GM23338 (cell line): ENCODE measurements around the gene ID3. TPM values are rescaled to one million over a fixed set of nuclear protein-coding genes. Genes with fewer than 3 reads are reported as not detected.

Source experiments
- ATAC-seq: fragments of 200-7000 bp; cut with Tn5 transposase; 3 replicates; pipeline ENCODE4 v1.9.1; 2020
- DNase-seq: peaks from one replicate; pipeline ENCODE4 v3.0.0-alpha.2; 2015; ENCODE audit warnings: low spot score
- H2AFZ ChIP-seq: fragments of 200-600 bp; sonication (generic); 2 replicates; pipeline ENCODE4 v1.8.0; 2016; ENCODE audit warnings: antibody characterized with exemption, mild to moderate bottlenecking, moderate library complexity
- H3F3A ChIP-seq: fragments of 200-600 bp; sonication (generic); replicated peaks from 2 replicates; pipeline ENCODE4 v1.8.0; 2017; ENCODE audit warnings: antibody characterized with exemption, mixed run types, low read depth
- H3K27ac ChIP-seq: fragments of 200-600 bp; sonication (generic); 2 replicates; pipeline ENCODE4 v1.6.1; 2016; ENCODE audit warnings: low read depth
- H3K27me3 ChIP-seq: fragments of 200-600 bp; sonication (generic); 2 replicates; pipeline ENCODE4 v1.8.0; 2016; ENCODE audit warnings: mild to moderate bottlenecking, mixed run types, moderate library complexity; ENCODE audit not compliant: insufficient read depth
- H3K36me3 ChIP-seq: fragments of 200-600 bp; sonication (generic); 2 replicates; pipeline ENCODE4 v1.8.0; 2016; ENCODE audit warnings: mild to moderate bottlenecking; ENCODE audit not compliant: insufficient read depth
- H3K4me1 ChIP-seq: fragments of 200-600 bp; sonication (generic); 2 replicates; pipeline ENCODE4 v1.8.0; 2016; ENCODE audit warnings: mild to moderate bottlenecking, moderate library complexity; ENCODE audit not compliant: insufficient read depth
- H3K4me2 ChIP-seq: fragments of 200-600 bp; sonication (generic); 2 replicates; pipeline ENCODE4 v1.7.1; 2017; ENCODE audit warnings: mixed run types
- H3K4me3 ChIP-seq: fragments of 200-600 bp; sonication (generic); 2 replicates; pipeline ENCODE4 v1.6.1; 2016; ENCODE audit warnings: mixed run types
- H3K79me2 ChIP-seq: fragments of 200-600 bp; sonication (generic); replicated peaks from 2 replicates; pipeline ENCODE4 v1.8.0; 2017; ENCODE audit warnings: mild to moderate bottlenecking; ENCODE audit not compliant: insufficient read depth
- H3K9me2 ChIP-seq: fragments of 200-600 bp; sonication (generic); 2 replicates; pipeline ENCODE4 v1.8.0; 2017; ENCODE audit not compliant: insufficient read depth
- H4K20me1 ChIP-seq: fragments of 200-600 bp; sonication (generic); replicated peaks from 2 replicates; pipeline ENCODE4 v1.8.0; 2017; ENCODE audit warnings: mild to moderate bottlenecking; ENCODE audit not compliant: insufficient read depth
- H3K27ac Mint-ChIP-seq: 2 replicates; pipeline ENCODE4 v1.8.0; 2020; ENCODE audit warnings: inconsistent platforms, mild to moderate bottlenecking, moderate library complexity, mixed read lengths
- H3K27me3 Mint-ChIP-seq: 3 replicates; pipeline ENCODE4 v1.8.0; 2022; ENCODE audit warnings: low read depth, mild to moderate bottlenecking, moderate library complexity, mixed read lengths, inconsistent platforms; ENCODE audit not compliant: insufficient read depth, poor library complexity
- H3K36me3 Mint-ChIP-seq: 3 replicates; pipeline ENCODE4 v1.8.0; 2021; ENCODE audit warnings: low read depth, mild to moderate bottlenecking, inconsistent platforms, moderate library complexity, mixed read lengths
- H3K4me1 Mint-ChIP-seq: 3 replicates; pipeline ENCODE4 v1.8.0; 2020; ENCODE audit warnings: mild to moderate bottlenecking, inconsistent platforms, mixed read lengths
- H3K4me3 Mint-ChIP-seq: 3 replicates; pipeline ENCODE4 v1.8.0; 2021; ENCODE audit warnings: moderate library complexity, mild to moderate bottlenecking, inconsistent platforms, mixed read lengths
- H3K9me3 Mint-ChIP-seq: 3 replicates; pipeline ENCODE4 v1.8.0; 2020; ENCODE audit warnings: moderate library complexity, mild to moderate bottlenecking, inconsistent platforms, mixed read lengths
- EZH2 ChIP-seq: fragments of 200-600 bp; sonication (generic); IDR thresholded peaks from one replicate; pipeline ENCODE4 v1.8.0; 2017; ENCODE audit warnings: antibody characterized with exemption, mild to moderate bottlenecking, low read depth; ENCODE audit not compliant: unreplicated experiment
- EZH2phosphoT487 ChIP-seq: fragments of 200-600 bp; sonication (generic); IDR thresholded peaks from one replicate; pipeline ENCODE4 v1.8.1; 2018; ENCODE audit warnings: antibody characterized with exemption; ENCODE audit not compliant: unreplicated experiment
- JUNB ChIP-seq: IDR thresholded peaks from one replicate; pipeline ENCODE4 v1.6.1; 2016; ENCODE audit warnings: antibody characterized with exemption; ENCODE audit not compliant: unreplicated experiment
- polyA plus RNA-seq: library from polyadenylated mRNA; unstranded; fragments of >200 nt; fragmentation: Nextera tagmentation; extraction: Ambion mirVana; gene quantifications from 2 replicates; pipeline ENCODE4 v1.2.1, GENCODE V29; 2016
- total RNA-seq: library from RNA; depleted of rRNA; stranded (reverse); fragments of >200 nt; shearing (Covaris generic); gene quantifications from 2 replicates; pipeline ENCODE4 v1.2.3, GENCODE V29; 2014; rRNA removed

ID3 gene
- total and polyA plus RNA-seq, 2 experiments from 2014 or later, result 164 to 345 TPM

- Histone ChIP-seq H3K79me2 (no peaks in the 10 kb centered on the region), H3K4me2 (no peak overlapping the region), H3K4me1 (peaks cover 2% of the 10 kb centered on the region), H3K4me3 (no peak overlapping the region), H3K27ac (no peak overlapping the region), H3F3A (no peaks in the 10 kb centered on the region), H4K20me1 (no peaks in the 10 kb centered on the region; the same call in none of the 2 replicates), H3K9me2 (no peaks in the 10 kb centered on the region), H3K27me3 (no peaks in the 10 kb centered on the region), H2AFZ (no peak overlapping the region), H3K36me3 (no peaks in the 10 kb centered on the region; the same call in 1 of the 2 replicates)
- peaks cover 13% of the 10 kb centered on the region for H3K36me3 Mint-ChIP-seq
- ATAC-seq (no peak), DNase-seq (no peak)
- no peaks in the 10 kb centered on the region for H3K9me3 Mint-ChIP-seq
- H3K27me3 Mint-ChIP-seq, result peaks cover 6% of the 10 kb centered on the region
- H3K4me1 Mint-ChIP-seq, result peaks cover 2% of the 10 kb centered on the region; the same call in 1 of the 3 replicates
- no peak for TF ChIP-seq EZH2
- no peak for TF ChIP-seq EZH2phosphoT487
- no peak for TF ChIP-seq JUNB
- H3K27ac Mint-ChIP-seq, result no peak overlapping the region
- H3K4me3 Mint-ChIP-seq, result no peak overlapping the region
These were observed 49.4 kb downstream of the ID3 start for GRCh38 chr1:23509896-23510295.

Other genes starting within 250 kb of the ID3 start
- 147 and 169 TPM in 2 replicates for gene HNRNPR, start 215.2 kb downstream of the ID3 start, total RNA-seq
- gene HNRNPR, start 215.2 kb downstream of the ID3 start, polyA plus RNA-seq, result 183 and 200 TPM in 2 replicates
- gene ZNF436, start 189.7 kb downstream of the ID3 start, total RNA-seq, result 1.0 and 2.2 TPM in 2 replicates
- gene ZNF436, start 189.7 kb downstream of the ID3 start, polyA plus RNA-seq, result 0.23 and 0.33 TPM in 2 replicates
- gene TCEA3, start 134.8 kb downstream of the ID3 start, total RNA-seq, result not detected in 2 replicates
- gene TCEA3, start 134.8 kb downstream of the ID3 start, polyA plus RNA-seq, result 0.19 TPM in 1 of 2 replicates, not detected in the other
- gene ASAP3, start 75.3 kb downstream of the ID3 start, total RNA-seq, result 78.3 and 98.2 TPM in 2 replicates
- 28.0 and 31.3 TPM in 2 replicates for gene ASAP3, start 75.3 kb downstream of the ID3 start, polyA plus RNA-seq
- 2.6 and 3.4 TPM in 2 replicates for gene E2F2, start 28.3 kb downstream of the ID3 start, total RNA-seq
- 0.78 and 1.6 TPM in 2 replicates for gene E2F2, start 28.3 kb downstream of the ID3 start, polyA plus RNA-seq
- gene RPL11, start 132.3 kb upstream of the ID3 start, total RNA-seq, result 859 and 1,126 TPM in 2 replicates
- 1,427 and 1,484 TPM in 2 replicates for gene RPL11, start 132.3 kb upstream of the ID3 start, polyA plus RNA-seq
- gene ELOA, start 184.0 kb upstream of the ID3 start, total RNA-seq, result 38.1 and 49.1 TPM in 2 replicates
- 55.7 and 57.7 TPM in 2 replicates for gene ELOA, start 184.0 kb upstream of the ID3 start, polyA plus RNA-seq
- gene PITHD1, start 218.9 kb upstream of the ID3 start, total RNA-seq, result 90.7 and 99.0 TPM in 2 replicates
- gene PITHD1, start 218.9 kb upstream of the ID3 start, polyA plus RNA-seq, result 52.2 and 52.9 TPM in 2 replicates
- 180 and 204 TPM in 2 replicates for gene LYPLA2, start 231.6 kb upstream of the ID3 start, total RNA-seq
- gene LYPLA2, start 231.6 kb upstream of the ID3 start, polyA plus RNA-seq, result 100 and 102 TPM in 2 replicates
- gene GALE, start 241.3 kb upstream of the ID3 start, total RNA-seq, result 31.7 and 34.6 TPM in 2 replicates
- gene GALE, start 241.3 kb upstream of the ID3 start, polyA plus RNA-seq, result 28.1 and 30.1 TPM in 2 replicates